Measurements from ENCODE around the gene FAM111A. TPM values are rescaled to one million over a fixed set of nuclear protein-coding genes. Genes with fewer than 3 reads are reported as not detected.

Gene FAM111A
- polyA plus RNA-seq, 1 donor (not counting 4 experiments of a cell fraction or from before 2014, with no cell fraction given): 21.0 TPM

DNA sequence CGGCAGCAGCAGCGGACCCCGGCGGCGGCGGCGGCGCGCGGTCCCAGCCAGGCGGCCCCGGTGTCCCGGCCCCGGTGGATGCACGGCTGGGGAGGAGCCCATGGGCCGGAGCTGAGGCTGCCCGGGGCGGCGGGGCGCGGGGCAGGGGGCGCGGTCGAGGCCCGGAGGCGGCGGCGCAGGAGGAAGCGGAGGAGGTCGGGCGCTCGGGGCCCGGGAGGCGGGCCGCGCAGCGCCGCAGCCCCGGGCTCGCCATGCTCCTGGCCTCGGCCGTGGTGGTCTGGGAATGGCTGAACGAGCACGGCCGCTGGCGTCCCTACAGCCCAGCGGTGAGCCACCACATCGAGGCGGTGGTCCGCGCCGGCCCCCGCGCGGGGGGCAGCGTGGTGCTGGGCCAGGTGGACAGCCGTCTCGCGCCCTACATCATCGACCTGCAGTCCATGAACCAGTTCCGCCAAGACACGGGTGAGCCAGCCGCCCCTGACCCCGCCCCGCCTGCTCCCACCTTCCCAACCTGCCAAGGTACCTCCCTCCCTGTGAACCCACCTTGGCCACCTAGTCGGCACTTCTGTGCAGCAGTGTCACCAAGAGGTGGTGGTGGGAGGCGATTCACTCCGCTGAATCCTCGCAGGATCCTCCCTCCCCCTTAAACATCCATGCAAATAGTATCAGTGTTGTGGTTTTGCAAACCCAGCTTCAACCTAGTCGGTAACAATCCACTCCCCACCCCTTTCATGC, 29.9 kb downstream of the FAM111A start:
- H3K9ac ChIP-seq (ENCODE audit: control insufficient read depth, extremely low read depth, insufficient read depth, low read length): peak overlapping the region; percentile 70
- H3K9me3 ChIP-seq (ENCODE audit: control insufficient read depth, low read depth, low read length): no peaks in the 10 kb centered on the region
- H3K36me3 ChIP-seq (ENCODE audit: control insufficient read depth in 2 of 2, extremely low read depth in 1 of 2, insufficient read depth in 2 of 2, low read length in 2 of 2): peaks cover 0 to 2% of the 10 kb centered on the region in 2 experiments
- dilution Hi-C loops (cut with MboI; ENCODE audit: extremely low pct_ligation_motif_present, low sequenced_read_pairs): no loop called here
- H2AFZ ChIP-seq (ENCODE audit: control insufficient read depth, low read length): peak overlapping the region; percentile 89
- H3K4me1 ChIP-seq (ENCODE audit: control insufficient read depth, extremely low read depth, insufficient read depth, low read length): peaks cover 36% of the 10 kb centered on the region
- H3K4me3 ChIP-seq (ENCODE audit: control insufficient read depth in 2 of 3, extremely low read depth in 1 of 3, insufficient read depth in 2 of 3, low read depth in 1 of 3, low read length in 3 of 3): peak overlapping the region; percentile 63 to 81 (median 67)
- peak overlapping the region; percentile 98 for H3K4me2 ChIP-seq (ENCODE audit: control insufficient read depth, extremely low read depth, insufficient read depth, low read depth, low read length)
- DNase-seq (ENCODE audit: low read depth, low spot score) (no peak), FAIRE-seq (no peak)
- no peaks in the 10 kb centered on the region for H3K79me2 ChIP-seq (ENCODE audit: control insufficient read depth, insufficient read depth, low read length)
- no peak for TF ChIP-seq CTCF (optimal IDR thresholded peaks at IDR 0.05 in 1 of 3, IDR thresholded peaks at IDR 0.05 in 1 of 3, conservative IDR thresholded peaks at IDR 0.05 in 1 of 3; ENCODE audit: extremely low read depth in 1 of 3, insufficient read depth in 2 of 3, low read length in 3 of 3)
- no peak for TF ChIP-seq EZH2 (IDR thresholded peaks at IDR 0.05; ENCODE audit: low read length)
- peak overlapping the region; percentile 94 for H3K27ac ChIP-seq (ENCODE audit: control insufficient read depth, insufficient read depth, low read length)
- no peaks in the 10 kb centered on the region for H3K9me1 ChIP-seq (ENCODE audit: control insufficient read depth, extremely low read depth, insufficient read depth, low read length)
- no peaks in the 10 kb centered on the region for H4K20me1 ChIP-seq (ENCODE audit: control insufficient read depth, extremely low read depth, insufficient read depth, low read length)
- H3K27me3 ChIP-seq (ENCODE audit: control insufficient read depth, extremely low read depth, insufficient read depth, low read length): no peaks in the 10 kb centered on the region

DNA sequence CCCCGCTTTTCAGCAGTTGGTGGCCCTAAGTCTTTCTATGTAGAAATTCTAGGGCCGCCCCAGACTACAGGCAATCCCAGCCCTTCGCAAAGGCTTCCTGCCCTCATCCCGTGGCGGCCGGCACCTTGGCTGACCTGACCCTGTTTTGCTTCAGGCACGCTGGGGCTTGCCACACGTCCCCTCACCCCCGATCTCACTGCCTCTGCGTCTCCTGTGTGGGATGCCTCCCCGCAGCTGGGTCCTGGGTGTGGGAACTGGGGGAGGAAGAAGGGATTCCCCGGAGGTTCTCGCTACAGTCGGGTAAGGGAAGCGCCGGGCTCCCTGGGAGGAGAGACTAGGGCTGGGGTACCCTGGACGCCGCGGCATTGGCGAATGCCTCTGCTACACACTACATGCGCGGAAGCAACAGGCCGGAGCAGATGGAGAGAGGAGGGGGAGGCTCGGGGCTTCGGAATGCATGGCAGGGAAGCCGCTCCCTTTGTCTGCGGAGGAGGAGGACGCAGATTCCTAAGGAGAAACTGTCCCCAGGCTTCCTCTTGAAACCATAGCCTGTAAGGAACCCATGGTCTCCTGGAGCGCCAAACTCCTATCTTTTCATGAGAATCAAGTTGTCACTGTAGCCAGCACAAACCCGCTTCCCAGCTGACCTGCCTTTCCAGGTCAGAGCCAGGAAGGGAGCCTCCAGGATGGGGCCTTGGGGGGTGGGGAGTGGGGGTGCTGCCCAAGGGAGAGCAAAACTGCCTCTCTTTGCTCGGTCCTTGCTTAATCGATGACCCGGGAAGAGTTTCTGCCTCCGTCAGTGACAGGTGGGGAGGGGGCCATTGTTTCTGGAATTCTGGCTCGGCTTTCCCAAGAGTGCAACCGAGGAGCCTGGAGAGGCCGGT, 30.7 kb downstream of the FAM111A start:
- Histone ChIP-seq H2AFZ (ENCODE audit: control insufficient read depth, low read length) (peak overlapping the region; percentile 89), H3K4me2 (ENCODE audit: control insufficient read depth, extremely low read depth, insufficient read depth, low read depth, low read length) (peak overlapping the region; percentile 98), H3K79me2 (ENCODE audit: control insufficient read depth, insufficient read depth, low read length) (no peaks in the 10 kb centered on the region), H3K36me3 (ENCODE audit: control insufficient read depth in 2 of 2, extremely low read depth in 1 of 2, insufficient read depth in 2 of 2, low read length in 2 of 2) (peaks cover 0 to 2% of the 10 kb centered on the region in 2 experiments), H3K27ac (ENCODE audit: control insufficient read depth, insufficient read depth, low read length) (peak overlapping the region; percentile 94), H3K9me3 (ENCODE audit: control insufficient read depth, low read depth, low read length) (no peaks in the 10 kb centered on the region), H3K9me1 (ENCODE audit: control insufficient read depth, extremely low read depth, insufficient read depth, low read length) (no peaks in the 10 kb centered on the region), H3K27me3 (ENCODE audit: control insufficient read depth, extremely low read depth, insufficient read depth, low read length) (no peaks in the 10 kb centered on the region), H3K4me1 (ENCODE audit: control insufficient read depth, extremely low read depth, insufficient read depth, low read length) (peaks cover 36% of the 10 kb centered on the region), H4K20me1 (ENCODE audit: control insufficient read depth, extremely low read depth, insufficient read depth, low read length) (no peaks in the 10 kb centered on the region), H3K4me3 (ENCODE audit: control insufficient read depth in 2 of 3, extremely low read depth in 1 of 3, insufficient read depth in 2 of 3, low read depth in 1 of 3, low read length in 3 of 3) (peak overlapping the region; percentile 63 to 81 (median 67)), H3K9ac (ENCODE audit: control insufficient read depth, extremely low read depth, insufficient read depth, low read length) (peak overlapping the region; percentile 72)
- dilution Hi-C loops (cut with MboI; ENCODE audit: extremely low pct_ligation_motif_present, low sequenced_read_pairs): no loop called here
- DNase-seq (ENCODE audit: low read depth, low spot score): no peak
- TF ChIP-seq CTCF (optimal IDR thresholded peaks at IDR 0.05 in 1 of 3, IDR thresholded peaks at IDR 0.05 in 1 of 3, conservative IDR thresholded peaks at IDR 0.05 in 1 of 3; ENCODE audit: extremely low read depth in 1 of 3, insufficient read depth in 2 of 3, low read length in 3 of 3): no peak
- no peak for TF ChIP-seq EZH2 (IDR thresholded peaks at IDR 0.05; ENCODE audit: low read length)
- no peak for FAIRE-seq
